HG02885 (cell line): ENCODE measurements around the gene PAEP.
"Not testable (repeated sequence)": the region's sequence is repeated elsewhere in the genome, so short reads cannot be mapped to it uniquely, and the experiment has no call there.

Experiments used
- ATAC-seq: cut with Tn5 transposase; IDR thresholded peaks from one replicate; pipeline ENCODE4 v1.9.1; 2021; ENCODE audit warnings: mild to moderate bottlenecking; ENCODE audit not compliant: unreplicated experiment, poor library complexity

Gene PAEP

GRCh38 chr9:135549478-135550343 lies 11.8 kb upstream of the PAEP start:
- ATAC-seq, result not testable (repeated sequence)

- ATAC-seq, result no peak
These were observed 11.1 kb upstream of the PAEP start for GRCh38 chr9:135550344-135550918.

DNA sequence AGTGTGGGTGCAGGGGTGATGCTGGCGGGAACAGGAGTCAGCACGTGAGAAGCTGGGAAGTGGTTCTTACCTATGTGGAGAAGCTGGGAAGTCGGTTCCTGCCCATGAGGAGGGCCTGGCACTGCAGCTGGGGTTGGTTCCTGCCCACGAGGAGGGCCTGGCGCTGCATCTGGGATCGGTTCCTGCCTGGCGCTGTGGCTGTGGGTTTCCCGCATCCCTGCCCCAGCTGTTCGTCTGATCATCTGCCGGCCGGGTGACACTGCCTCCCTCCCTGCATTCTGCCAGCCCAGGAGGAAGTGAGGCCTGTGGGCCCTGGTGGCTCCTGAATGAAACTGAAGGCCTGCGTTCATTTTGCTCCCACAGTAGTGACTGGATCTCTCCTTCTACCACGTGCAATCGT lies 10.5 kb upstream of the PAEP start:
- ATAC-seq, result no peak

GRCh38 chr9:135551456-135551855 lies 10.1 kb upstream of the PAEP start:
- no peak for ATAC-seq

GRCh38 chr9:135552021-135552697 lies 9.4 kb upstream of the PAEP start:
- no peak for ATAC-seq

DNA sequence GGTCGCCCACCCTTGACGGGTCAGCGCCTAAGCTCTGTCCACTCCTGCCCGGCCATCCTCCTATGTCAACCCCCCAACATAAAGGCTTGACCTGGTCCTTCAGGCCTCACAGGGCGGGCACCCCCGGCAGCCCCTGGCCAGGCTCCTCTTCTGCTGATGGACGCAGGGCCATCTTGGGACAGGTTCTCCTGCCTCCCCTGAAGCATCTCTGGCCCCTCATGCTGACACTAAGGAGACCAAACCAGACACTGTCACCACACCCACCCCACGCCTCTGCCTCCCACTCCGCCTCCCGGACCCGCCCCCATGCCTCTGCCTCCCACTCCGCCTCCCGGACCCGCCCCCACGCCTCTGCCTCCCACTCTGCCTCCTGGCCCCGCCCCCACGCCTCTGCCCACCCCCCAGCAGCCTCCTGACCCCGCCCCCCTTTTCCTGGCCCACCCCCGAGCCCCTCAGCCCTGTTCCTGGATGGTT lies 8.8 kb upstream of the PAEP start:
- no peak for ATAC-seq

DNA sequence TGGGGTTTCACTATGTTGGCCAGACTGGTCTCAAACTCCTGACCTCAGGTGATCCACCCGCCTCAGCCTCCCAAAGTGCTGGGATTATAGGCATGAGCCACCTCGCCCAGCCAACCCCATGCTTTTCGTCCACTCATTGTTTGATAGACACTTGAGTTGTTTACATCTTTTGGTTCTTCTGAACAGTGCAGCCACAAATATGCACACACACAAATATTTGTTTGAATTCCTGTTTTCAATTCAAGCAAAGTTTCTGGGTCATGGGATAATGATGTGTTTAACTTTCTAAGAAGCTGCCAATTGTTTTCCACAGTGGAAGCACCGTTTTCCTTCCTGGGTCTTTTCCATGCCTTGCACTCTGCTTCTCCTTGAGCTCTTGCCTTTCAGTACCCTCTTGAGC lies 6.8 kb upstream of the PAEP start:
- ATAC-seq, result no peak

- ATAC-seq, result no peak
These were observed 6.4 kb upstream of the PAEP start for GRCh38 chr9:135555203-135555602.

DNA sequence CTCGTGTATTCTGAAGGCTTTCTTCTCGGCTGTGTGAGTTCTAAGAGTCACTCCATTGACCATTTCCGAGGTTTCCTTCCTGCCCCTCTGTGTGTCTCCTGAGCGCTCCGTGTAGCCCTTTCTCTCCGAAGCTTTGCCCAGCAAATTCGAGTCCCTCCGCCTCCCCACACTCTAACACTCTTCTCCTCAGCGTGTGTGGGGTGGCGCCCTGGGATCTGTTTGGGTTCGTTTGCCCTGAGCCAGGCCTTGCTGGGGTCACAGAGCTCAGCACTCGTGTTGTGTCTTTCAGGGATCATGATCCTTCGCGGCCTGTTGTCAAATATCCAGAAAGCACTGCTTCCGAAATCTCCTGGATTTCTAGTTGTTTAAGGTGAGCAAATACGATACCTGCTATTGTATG lies 5.6 kb upstream of the PAEP start:
- ATAC-seq, result no peak

GRCh38 chr9:135559606-135560005 lies 1.9 kb upstream of the PAEP start:
- ATAC-seq, result no peak

GRCh38 chr9:135562235-135562745 lies 734 bp downstream of the PAEP start:
- no peak for ATAC-seq

GRCh38 chr9:135563039-135563476 lies 1.5 kb downstream of the PAEP start:
- no peak for ATAC-seq

DNA sequence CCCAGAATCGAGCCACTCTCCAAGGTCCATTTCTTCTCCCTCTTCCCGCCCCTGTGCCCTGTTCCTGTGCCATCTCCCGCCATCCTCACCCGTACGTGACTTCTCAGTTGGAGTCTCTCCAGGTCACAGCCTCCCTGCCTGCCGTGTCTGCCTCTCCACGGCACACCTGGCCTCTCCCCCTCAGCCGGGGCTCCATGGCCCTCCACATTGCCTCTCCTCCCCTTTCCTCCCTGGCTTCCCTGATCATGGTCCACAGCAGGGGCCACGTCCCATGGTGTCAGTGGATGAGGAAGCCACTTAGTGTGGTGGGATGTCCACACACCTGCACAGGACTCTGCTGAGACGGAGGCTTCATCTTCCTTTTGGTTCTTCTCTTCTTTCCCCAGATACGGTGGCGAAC lies 2.3 kb downstream of the PAEP start:
- ATAC-seq, result no peak

GRCh38 chr9:135565141-135565628 lies 3.6 kb downstream of the PAEP start:
- ATAC-seq, result no peak

GRCh38 chr9:135565636-135566035 lies 4.1 kb downstream of the PAEP start:
- ATAC-seq, result no peak

- ATAC-seq, result no peak
These were observed 5.0 kb downstream of the PAEP start for GRCh38 chr9:135566552-135566951.

DNA sequence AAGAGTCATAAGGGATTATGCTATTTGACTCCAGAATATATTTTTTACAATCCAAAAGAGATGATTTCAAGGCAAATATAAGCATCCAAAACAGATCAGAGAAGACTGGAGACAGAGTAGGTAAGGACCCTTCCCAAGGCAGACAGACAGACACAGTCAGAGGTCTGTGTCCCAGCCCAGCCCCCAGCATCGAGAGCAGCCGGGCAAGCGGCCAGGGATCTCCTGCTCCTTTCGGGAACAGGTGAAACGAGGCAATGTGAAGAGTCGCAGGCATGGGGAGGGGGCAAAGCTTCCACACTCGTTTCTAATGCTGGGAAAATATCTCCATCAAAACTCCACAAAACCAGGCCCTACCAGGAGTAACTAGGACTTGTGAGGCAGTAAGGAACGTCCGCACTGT lies 5.8 kb downstream of the PAEP start:
- no peak for ATAC-seq

DNA sequence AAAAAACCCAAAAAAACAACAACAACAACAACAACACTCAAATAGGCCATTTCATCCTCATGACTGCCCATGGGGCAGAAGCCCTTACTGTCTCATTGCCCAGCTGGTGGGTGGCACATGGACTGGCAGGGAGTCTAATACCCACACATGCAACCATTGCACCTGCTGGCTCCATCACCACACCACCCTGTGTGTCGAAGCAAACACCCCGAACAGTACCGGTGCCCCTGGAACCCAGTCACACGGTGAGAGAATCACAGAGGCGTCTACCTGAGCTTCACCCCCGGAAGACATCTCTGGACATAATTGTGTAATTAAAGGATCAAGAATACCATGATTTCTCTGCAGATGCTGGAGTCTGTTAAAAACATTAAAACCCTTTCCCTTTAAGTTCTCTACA lies 6.5 kb downstream of the PAEP start:
- no peak for ATAC-seq

- ATAC-seq, result no peak
These were observed 8.9 kb downstream of the PAEP start for GRCh38 chr9:135570456-135570855.

- no peak for ATAC-seq
These were observed 10.7 kb downstream of the PAEP start for GRCh38 chr9:135572233-135572632.

- no peak for ATAC-seq
These were observed 11.6 kb downstream of the PAEP start for GRCh38 chr9:135573124-135573523.
